ENCODE data around the gene ZC3H10.

DNA sequence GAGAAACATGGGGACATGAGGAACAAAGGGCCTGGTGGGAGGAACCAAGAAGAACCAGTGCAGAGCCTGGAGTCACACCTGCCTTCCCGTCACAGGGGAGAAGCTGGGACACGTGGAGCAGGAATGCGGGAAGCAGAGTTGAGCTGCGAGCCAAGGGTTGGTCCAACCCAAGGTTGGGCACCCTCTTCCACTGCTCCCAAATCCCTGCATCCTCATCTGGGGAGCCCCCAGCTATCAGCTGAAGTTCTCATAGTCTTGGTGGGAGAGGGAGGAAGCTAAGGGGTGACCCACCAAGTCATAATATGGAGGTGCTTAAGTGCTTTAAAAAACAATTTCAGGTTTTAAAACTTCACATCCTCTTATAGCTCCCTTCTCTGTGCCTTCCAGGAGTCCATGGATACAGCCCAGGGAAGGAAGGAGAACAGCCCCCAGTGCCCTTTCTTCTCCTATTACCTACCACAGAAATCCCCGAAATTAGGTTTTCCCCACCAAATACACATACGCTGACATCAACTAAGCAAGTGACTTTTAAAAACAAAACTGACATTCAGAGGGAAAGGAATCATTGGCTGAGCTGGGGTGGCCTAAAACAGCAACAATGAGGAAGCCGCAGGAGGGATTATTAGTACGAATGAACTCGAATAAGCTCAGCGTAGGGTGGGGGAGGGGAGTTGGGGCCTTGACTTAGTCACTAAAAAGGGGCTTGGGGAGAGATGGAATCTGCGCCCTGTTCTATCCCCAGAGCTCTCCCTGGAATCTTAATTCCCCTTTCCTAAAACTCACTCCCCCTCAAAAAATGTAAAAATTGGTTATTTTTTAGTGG is 44.6 kb downstream of the ZC3H10 start:
- TF ChIP-seq, protein P1, sequence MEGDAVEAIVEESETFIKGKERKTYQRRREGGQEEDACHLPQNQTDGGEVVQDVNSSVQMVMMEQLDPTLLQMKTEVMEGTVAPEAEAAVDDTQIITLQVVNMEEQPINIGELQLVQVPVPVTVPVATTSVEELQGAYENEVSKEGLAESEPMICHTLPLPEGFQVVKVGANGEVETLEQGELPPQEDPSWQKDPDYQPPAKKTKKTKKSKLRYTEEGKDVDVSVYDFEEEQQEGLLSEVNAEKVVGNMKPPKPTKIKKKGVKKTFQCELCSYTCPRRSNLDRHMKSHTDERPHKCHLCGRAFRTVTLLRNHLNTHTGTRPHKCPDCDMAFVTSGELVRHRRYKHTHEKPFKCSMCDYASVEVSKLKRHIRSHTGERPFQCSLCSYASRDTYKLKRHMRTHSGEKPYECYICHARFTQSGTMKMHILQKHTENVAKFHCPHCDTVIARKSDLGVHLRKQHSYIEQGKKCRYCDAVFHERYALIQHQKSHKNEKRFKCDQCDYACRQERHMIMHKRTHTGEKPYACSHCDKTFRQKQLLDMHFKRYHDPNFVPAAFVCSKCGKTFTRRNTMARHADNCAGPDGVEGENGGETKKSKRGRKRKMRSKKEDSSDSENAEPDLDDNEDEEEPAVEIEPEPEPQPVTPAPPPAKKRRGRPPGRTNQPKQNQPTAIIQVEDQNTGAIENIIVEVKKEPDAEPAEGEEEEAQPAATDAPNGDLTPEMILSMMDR (conservative IDR thresholded peaks at IDR 0.05; ENCODE audit: low read depth in 2 of 2): no peak
- no peak for TF ChIP-seq ZNF331 (CRISPR knock-in tag; IDR thresholded peaks at IDR 0.05; ENCODE audit: low read depth)
- TF ChIP-seq POLR2AphosphoS5 (IDR thresholded peaks at IDR 0.05; ENCODE audit: low read depth): peak; percentile 38; the same call in 1 of the 2 replicates
- TF ChIP-seq EZH2 (IDR thresholded peaks at IDR 0.05; ENCODE audit: low read depth, unreplicated experiment): no peak
- TF ChIP-seq CREB1 (CRISPR knock-in tag; IDR thresholded peaks at IDR 0.05; ENCODE audit: low read depth): no peak
- TF ChIP-seq EZH2phosphoT487 (IDR thresholded peaks at IDR 0.05; ENCODE audit: unreplicated experiment): no peak
- no peak for TF ChIP-seq NANOG (IDR thresholded peaks at IDR 0.05; ENCODE audit: borderline replicate concordance)
- no peak for TF ChIP-seq JUNB (IDR thresholded peaks at IDR 0.05; ENCODE audit: unreplicated experiment)
- no peak for TF ChIP-seq REST (IDR thresholded peaks at IDR 0.05; ENCODE audit: unreplicated experiment)
- TF ChIP-seq STAT1 (IDR thresholded peaks at IDR 0.05; ENCODE audit: unreplicated experiment): no peak
- TF ChIP-seq ZNF462 (CRISPR knock-in tag; IDR thresholded peaks at IDR 0.05): no peak
- TF ChIP-seq, protein P2, sequence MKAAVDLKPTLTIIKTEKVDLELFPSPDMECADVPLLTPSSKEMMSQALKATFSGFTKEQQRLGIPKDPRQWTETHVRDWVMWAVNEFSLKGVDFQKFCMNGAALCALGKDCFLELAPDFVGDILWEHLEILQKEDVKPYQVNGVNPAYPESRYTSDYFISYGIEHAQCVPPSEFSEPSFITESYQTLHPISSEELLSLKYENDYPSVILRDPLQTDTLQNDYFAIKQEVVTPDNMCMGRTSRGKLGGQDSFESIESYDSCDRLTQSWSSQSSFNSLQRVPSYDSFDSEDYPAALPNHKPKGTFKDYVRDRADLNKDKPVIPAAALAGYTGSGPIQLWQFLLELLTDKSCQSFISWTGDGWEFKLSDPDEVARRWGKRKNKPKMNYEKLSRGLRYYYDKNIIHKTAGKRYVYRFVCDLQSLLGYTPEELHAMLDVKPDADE (IDR thresholded peaks at IDR 0.05): no peak
- TF ChIP-seq ZNF114 (CRISPR knock-in tag; IDR thresholded peaks at IDR 0.05): no peak
